Lower lobe of right lung (tissue), 2 donors: Measurements from ENCODE around the gene SLC15A3. TPM values are rescaled to one million over a fixed set of nuclear protein-coding genes. Genes with fewer than 3 reads are reported as not detected.

ENCODE experiments used
- ATAC-seq, 2 donors: fragments of 200-7000 bp; cut with Tn5 transposase; one replicate each; pipeline ENCODE4 v1.9.1; 2020 to 2022; ENCODE audit warnings: mild to moderate bottlenecking in 2 of 2, moderate library complexity in 2 of 2
- DNase-seq: peaks from one replicate; pipeline ENCODE4 v3.0.0-alpha.2; 2020
- H3K27ac ChIP-seq: fragments of 200-600 bp; one replicate; pipeline ENCODE4 v1.8.0; 2022
- H3K27me3 ChIP-seq: fragments of 200-600 bp; one replicate; pipeline ENCODE4 v1.8.0; 2022; ENCODE audit warnings: low read depth
- H3K36me3 ChIP-seq: fragments of 200-600 bp; one replicate; pipeline ENCODE4 v1.8.0; 2022; ENCODE audit warnings: mild to moderate bottlenecking
- H3K4me1 ChIP-seq: fragments of 200-600 bp; one replicate; pipeline ENCODE4 v1.8.0; 2022
- H3K4me3 ChIP-seq: fragments of 200-600 bp; one replicate; pipeline ENCODE4 v1.8.0; 2022; ENCODE audit warnings: mild to moderate bottlenecking
- H3K9me3 ChIP-seq: fragments of 200-600 bp; one replicate; pipeline ENCODE4 v1.8.0; 2022
- intact Hi-C: fragments of 100-400 bp; cut with DNase I; formaldehyde crosslinking; loops from one replicate; pipeline ENCODE4 v1.11.0; 2022
- total RNA-seq: library from RNA; stranded (reverse); fragmentation: NEBNext Ultra II Directional; extraction: Animal tissue kit (Norgen Biotek cat#: 25700); gene quantifications from one replicate; pipeline ENCODE4 v1.2.1, GENCODE V29; 2021
- TF ChIP-seq, protein P1 (sequence below): fragments of 200-600 bp; IDR thresholded peaks from one replicate; pipeline ENCODE4 v1.8.0; 2022; ENCODE audit warnings: antibody characterized with exemption, mild to moderate bottlenecking
- donor health status: DM: no; HTN: yes; CAD: no; lungs with severe emphysema.

SLC15A3 gene
- total RNA-seq, 1 donor from 2014 or later, result 199 TPM

DNA sequence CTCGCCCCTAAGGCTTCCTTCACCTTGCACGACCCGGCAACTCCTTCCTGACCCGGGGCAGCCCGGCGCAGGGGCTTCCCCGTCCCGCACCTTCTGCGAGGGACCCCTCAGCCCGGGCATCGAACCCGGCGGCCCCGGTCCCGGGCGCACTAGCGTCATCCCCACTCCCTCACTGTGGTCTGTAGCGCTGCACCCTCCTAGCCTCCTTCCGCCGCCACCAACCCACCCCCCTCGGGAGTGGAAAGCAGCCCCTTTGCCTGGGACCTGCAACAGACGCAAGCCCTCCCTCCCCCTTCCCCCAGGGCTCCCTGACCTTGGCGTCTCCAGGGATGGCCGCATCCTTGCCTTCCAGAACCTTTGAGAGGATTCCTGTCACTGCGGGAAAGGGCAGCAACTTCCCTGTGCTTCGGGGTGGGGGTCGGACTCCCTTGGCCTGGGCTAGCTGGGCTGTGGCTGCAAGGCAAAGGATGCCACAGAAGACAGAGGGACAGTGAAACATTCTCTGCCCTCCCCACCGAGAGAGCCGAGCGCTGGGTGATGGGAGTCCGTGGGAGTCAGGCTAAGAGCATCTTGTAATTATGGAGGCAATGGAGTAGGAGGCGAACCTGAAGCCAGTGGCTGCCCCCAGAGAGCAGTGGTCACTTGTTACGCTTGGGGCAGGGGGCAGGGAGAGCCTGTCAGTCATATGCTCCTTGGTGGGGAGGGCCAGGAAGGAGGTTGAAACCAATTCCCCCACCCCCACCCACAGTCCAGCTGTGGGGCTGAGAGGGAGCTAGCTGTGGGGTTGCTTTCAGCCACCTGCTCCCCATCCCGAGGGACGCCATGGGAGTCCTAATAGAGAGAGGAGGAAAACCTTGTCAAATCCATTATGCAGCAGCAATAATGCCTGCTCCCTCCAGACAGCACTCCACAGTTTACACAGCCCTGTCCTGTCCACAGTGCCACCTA, 26.8 kb downstream of the SLC15A3 start:
- Histone ChIP-seq H3K27ac (no peak overlapping the region), H3K4me3 (peak overlapping the region; percentile 64), H3K9me3 (no peaks in the 10 kb centered on the region), H3K4me1 (peaks cover 18% of the 10 kb centered on the region), H3K36me3 (peaks cover 29% of the 10 kb centered on the region), H3K27me3 (peaks cover 20% of the 10 kb centered on the region)
- no peak for DNase-seq
- TF ChIP-seq, protein P1, sequence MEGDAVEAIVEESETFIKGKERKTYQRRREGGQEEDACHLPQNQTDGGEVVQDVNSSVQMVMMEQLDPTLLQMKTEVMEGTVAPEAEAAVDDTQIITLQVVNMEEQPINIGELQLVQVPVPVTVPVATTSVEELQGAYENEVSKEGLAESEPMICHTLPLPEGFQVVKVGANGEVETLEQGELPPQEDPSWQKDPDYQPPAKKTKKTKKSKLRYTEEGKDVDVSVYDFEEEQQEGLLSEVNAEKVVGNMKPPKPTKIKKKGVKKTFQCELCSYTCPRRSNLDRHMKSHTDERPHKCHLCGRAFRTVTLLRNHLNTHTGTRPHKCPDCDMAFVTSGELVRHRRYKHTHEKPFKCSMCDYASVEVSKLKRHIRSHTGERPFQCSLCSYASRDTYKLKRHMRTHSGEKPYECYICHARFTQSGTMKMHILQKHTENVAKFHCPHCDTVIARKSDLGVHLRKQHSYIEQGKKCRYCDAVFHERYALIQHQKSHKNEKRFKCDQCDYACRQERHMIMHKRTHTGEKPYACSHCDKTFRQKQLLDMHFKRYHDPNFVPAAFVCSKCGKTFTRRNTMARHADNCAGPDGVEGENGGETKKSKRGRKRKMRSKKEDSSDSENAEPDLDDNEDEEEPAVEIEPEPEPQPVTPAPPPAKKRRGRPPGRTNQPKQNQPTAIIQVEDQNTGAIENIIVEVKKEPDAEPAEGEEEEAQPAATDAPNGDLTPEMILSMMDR, result no peak
- intact Hi-C loops, result no loop called here
- ATAC-seq, result peak; percentile 2

DNA sequence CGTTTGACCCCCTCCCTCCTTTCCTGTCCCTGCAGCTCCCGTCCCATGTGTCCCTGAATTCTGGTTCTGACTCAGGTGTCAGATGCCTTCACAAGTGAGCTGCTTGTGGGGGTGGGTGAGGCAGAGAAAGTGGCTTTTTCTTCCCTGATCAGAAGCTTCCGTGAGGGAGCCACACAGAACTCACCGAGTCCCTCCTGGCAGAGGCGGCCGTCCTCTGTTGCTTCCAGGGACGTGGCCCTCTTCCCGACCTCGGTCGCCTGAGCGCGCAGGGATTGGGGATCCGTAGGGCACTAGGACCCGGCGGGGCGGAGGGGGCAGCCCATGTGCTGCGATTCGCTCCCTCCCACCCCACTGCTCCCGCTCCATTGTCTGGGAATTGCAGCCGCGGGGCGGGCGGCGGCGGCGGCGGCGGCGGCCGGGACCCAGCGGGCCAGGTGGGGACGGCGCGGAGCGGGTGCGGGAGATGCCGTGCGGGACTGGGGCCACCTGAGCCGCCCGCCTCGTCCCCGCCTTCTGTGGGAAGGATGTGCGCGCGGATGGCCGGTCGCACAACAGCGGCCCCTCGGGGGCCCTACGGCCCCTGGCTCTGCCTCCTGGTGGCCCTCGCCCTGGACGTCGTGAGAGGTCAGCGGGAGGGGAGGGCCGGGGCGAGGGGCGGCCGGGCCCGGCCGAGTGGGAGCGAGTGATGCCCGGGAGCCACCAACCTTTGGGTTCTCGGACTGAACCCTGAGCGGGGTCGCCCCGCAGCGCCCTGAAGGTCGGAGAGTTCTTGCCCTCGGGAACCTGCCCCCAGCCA, 27.7 kb downstream of the SLC15A3 start, which contains the start of gene TMEM132A:
Gene TMEM132A (plus strand): TSS at position 351 of the 796 bp plus-strand sequence. CDS start 174 bp downstream, at position 525.
- H3K27ac ChIP-seq, result no peak within 1 kb of the TSS
- intact Hi-C loops, result no loop called here
- DNase-seq, result peak; percentile 75

DNA sequence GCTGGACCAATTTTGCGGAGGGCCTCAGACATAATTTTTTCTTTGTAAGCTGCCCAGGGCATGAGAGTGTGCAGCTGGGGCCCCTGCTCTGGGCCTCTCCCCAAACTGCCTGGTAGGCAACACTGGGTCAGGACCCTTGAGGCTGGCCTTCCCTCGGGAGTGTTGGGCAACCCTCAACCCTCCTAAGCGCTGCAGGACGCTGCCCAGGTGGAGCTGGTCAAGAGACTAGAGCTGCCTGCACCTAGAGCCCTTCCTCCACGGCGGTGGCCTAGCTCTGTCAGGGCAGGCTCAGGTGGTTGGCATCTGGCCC, 28.2 kb downstream of the SLC15A3 start:
- TF ChIP-seq, protein P1, result no peak
- Histone ChIP-seq H3K36me3 (peaks cover 36% of the 10 kb centered on the region), H3K4me1 (peaks cover 32% of the 10 kb centered on the region), H3K9me3 (no peaks in the 10 kb centered on the region), H3K4me3 (peak overlapping the region; percentile 64), H3K27me3 (peaks cover 20% of the 10 kb centered on the region), H3K27ac (no peak overlapping the region)
- intact Hi-C loops, result no loop called here
- DNase-seq (no peak), ATAC-seq (no peak)

More for the DNA sequence above, 27.7 kb downstream of the SLC15A3 start, which contains the start of gene TMEM132A:
- Histone ChIP-seq H3K4me3 (peak within 1 kb of the TSS; percentile 64), H3K9me3 (no peaks in the 10 kb centered on the region), H3K4me1 (peaks cover 26% of the 10 kb centered on the region), H3K27me3 (peaks cover 20% of the 10 kb centered on the region), H3K36me3 (peaks cover 36% of the 10 kb centered on the region)
- peak; percentile 78 to 88 for ATAC-seq
- TF ChIP-seq, protein P1, result no peak

DNA sequence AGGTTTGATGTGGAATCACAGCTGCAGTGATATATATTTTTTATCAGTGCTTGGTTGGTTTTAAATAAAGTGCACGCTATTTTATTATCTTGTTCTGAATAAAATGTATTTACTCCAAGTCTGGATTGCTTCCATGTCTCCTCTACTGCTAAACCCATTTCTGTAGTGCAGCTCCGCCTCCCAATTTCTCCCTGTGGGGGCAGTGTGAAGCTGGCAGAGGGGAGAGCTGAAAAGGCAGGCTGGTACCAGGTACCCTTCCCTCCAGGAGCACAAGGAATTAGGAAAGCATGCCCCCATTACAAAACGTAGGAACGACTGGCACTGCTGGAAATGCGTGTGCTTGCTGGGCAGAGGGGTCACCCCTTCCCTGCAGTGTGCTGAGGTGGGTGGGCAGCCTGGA, 28.6 kb downstream of the SLC15A3 start:
- DNase-seq (no peak), ATAC-seq (no peak)
- TF ChIP-seq, protein P1, result no peak
- no peaks in the 10 kb centered on the region for H3K9me3 ChIP-seq
- intact Hi-C loops, result no loop called here
- peaks cover 36% of the 10 kb centered on the region for H3K36me3 ChIP-seq
- H3K27me3 ChIP-seq, result peaks cover 20% of the 10 kb centered on the region
- H3K4me3 ChIP-seq, result no peak overlapping the region
- no peak overlapping the region for H3K27ac ChIP-seq
- peaks cover 36% of the 10 kb centered on the region for H3K4me1 ChIP-seq

DNA sequence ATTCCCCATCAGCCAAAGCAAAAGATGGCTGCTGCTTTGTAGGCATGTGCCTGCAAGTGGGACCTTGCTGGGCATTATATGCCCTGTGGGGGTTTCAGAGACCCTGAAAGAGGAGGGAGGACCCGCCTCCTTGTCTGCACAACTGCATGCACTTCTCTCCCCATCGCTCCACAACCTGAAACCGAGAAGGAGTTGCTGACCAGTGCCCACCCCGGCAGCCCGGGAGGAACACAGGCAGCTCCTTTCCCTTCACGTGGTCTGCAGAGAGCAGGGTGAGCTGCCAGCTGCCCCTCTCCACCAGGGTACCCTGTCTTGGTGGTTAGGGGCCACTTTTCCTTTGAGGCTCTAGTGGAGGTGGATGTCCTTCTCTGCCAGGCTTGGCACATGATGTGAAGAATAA, 29.1 kb downstream of the SLC15A3 start:
- H3K36me3 ChIP-seq, result peaks cover 36% of the 10 kb centered on the region
- no peaks in the 10 kb centered on the region for H3K9me3 ChIP-seq
- ATAC-seq, result no peak
- peaks cover 20% of the 10 kb centered on the region for H3K27me3 ChIP-seq
- TF ChIP-seq, protein P1, result no peak
- no peak overlapping the region for H3K4me3 ChIP-seq
- no peak overlapping the region for H3K27ac ChIP-seq
- intact Hi-C loops, result no loop called here
- peaks cover 37% of the 10 kb centered on the region for H3K4me1 ChIP-seq
- no peak for DNase-seq
